ENCODE data around the gene CHKB.

- TF ChIP-seq POLR2A (IDR thresholded peaks at IDR 0.05), result peak; percentile 91 to 99
- TF ChIP-seq CTCF (IDR thresholded peaks at IDR 0.05), result peak in 1 of 12 donors; percentile 3
Observed at GRCh38 chr22:50582493-50583293, at the start of gene CHKB.
